MM.1S (cell line): ENCODE data around the gene ZBTB1.

Source experiments
- DNase-seq: peaks from one replicate; pipeline ENCODE4 v3.0.0-alpha.2; 2015
- H2AFZ ChIP-seq: fragments of 300-600 bp; sonication (generic); 2 replicates; pipeline ENCODE4 v1.6.0; 2016; ENCODE audit warnings: antibody characterized with exemption, low read length
- H3F3A ChIP-seq: fragments of 300-600 bp; sonication (generic); 2 replicates; pipeline ENCODE4 v1.6.1; 2016; ENCODE audit warnings: mild to moderate bottlenecking, antibody characterized with exemption, low read length, moderate library complexity, mixed read lengths; ENCODE audit not compliant: insufficient read depth
- H3K27ac ChIP-seq: fragments of 300-600 bp; sonication (generic); 2 replicates; pipeline ENCODE4 v1.5.1; 2016; ENCODE audit warnings: mild to moderate bottlenecking, low read length
- H3K27me3 ChIP-seq: fragments of 300-600 bp; sonication (generic); replicated peaks from 2 replicates; pipeline ENCODE4 v1.6.0; 2016; ENCODE audit warnings: low read length; ENCODE audit not compliant: insufficient read depth
- H3K36me3 ChIP-seq: fragments of 300-600 bp; sonication (generic); replicated peaks from 2 replicates; pipeline ENCODE4 v1.6.1; 2016; ENCODE audit warnings: mild to moderate bottlenecking, low read length, mixed read lengths; ENCODE audit not compliant: insufficient read depth
- H3K4me1 ChIP-seq: fragments of 300-600 bp; sonication (generic); 2 replicates; pipeline ENCODE4 v1.6.1; 2016; ENCODE audit warnings: low read length, mixed read lengths
- H3K4me2 ChIP-seq: fragments of 300-600 bp; sonication (generic); 2 replicates; pipeline ENCODE4 v1.6.0; 2016; ENCODE audit warnings: low read depth, low read length
- H3K4me3 ChIP-seq: fragments of 300-600 bp; sonication (generic); 2 replicates; pipeline ENCODE4 v1.5.1; 2016; ENCODE audit warnings: low read length, mixed read lengths
- H3K79me2 ChIP-seq: fragments of 300-600 bp; sonication (generic); 2 replicates; pipeline ENCODE4 v1.6.1; 2016; ENCODE audit warnings: mixed run types, low read length, mixed read lengths
- H3K9ac ChIP-seq: fragments of 300-600 bp; sonication (generic); 2 replicates; pipeline ENCODE4 v1.6.1; 2016; ENCODE audit warnings: low read length, mixed read lengths
- H3K9me2 ChIP-seq: fragments of 300-600 bp; sonication (generic); replicated peaks from 2 replicates; pipeline ENCODE4 v1.6.1; 2016; ENCODE audit warnings: mild to moderate bottlenecking, low read length, mixed read lengths; ENCODE audit not compliant: insufficient read depth
- H3K9me3 ChIP-seq: fragments of 300-600 bp; sonication (generic); replicated peaks from 2 replicates; pipeline ENCODE4 v1.6.1; 2016; ENCODE audit warnings: mild to moderate bottlenecking, low read length, mixed read lengths; ENCODE audit not compliant: insufficient read depth
- H4K20me1 ChIP-seq: fragments of 300-600 bp; sonication (generic); 2 replicates; pipeline ENCODE4 v1.6.1; 2016; ENCODE audit warnings: mild to moderate bottlenecking, low read length, moderate library complexity, mixed read lengths; ENCODE audit not compliant: insufficient read depth
- CTCF ChIP-seq: fragments of 300-600 bp; sonication (generic); IDR thresholded peaks from 2 replicates; pipeline ENCODE4 v1.5.1; 2016; ENCODE audit warnings: antibody characterized with exemption, low read length, mixed read lengths
- EZH2 ChIP-seq: fragments of 300-600 bp; sonication (generic); optimal IDR thresholded peaks from 2 replicates; pipeline ENCODE3; 2017; ENCODE audit warnings: low read depth, mild to moderate bottlenecking, antibody characterized with exemption, low read length, mixed read lengths
- EZH2phosphoT487 ChIP-seq: fragments of 300-600 bp; sonication (generic); IDR thresholded peaks from 2 replicates; pipeline ENCODE4 v1.6.1; 2018; ENCODE audit warnings: antibody characterized with exemption, low read length

Gene ZBTB1

DNA sequence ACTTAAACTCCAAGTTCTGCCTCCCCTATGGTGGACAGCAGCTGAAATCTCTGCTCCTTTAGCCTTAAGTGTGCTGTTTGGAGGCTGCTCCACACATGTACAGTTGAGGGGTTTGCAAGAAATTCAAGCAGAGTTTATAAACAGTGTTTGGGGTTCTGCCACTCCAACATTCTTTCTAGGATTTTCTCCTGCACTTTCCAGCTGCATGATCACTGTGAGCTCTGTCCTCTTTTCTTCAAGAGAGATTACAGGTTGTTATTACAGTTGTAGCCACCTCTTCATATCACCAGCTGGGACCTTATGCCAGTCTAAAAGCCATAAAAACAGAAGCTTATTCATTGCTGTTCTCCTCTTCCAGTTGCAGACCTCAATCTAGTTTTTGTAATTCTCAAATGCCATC lies 9.3 kb upstream of the ZBTB1 start:
- Histone ChIP-seq H3K4me2 (no peak overlapping the region), H3K9me2 (no peaks in the 10 kb centered on the region), H3K9ac (no peak overlapping the region), H3F3A (no peaks in the 10 kb centered on the region), H4K20me1 (no peaks in the 10 kb centered on the region), H3K27me3 (no peaks in the 10 kb centered on the region), H2AFZ (no peak overlapping the region), H3K27ac (no peak overlapping the region), H3K36me3 (no peaks in the 10 kb centered on the region; the same call in 1 of the 2 replicates), H3K9me3 (no peaks in the 10 kb centered on the region), H3K4me3 (no peak overlapping the region), H3K79me2 (peaks cover 13% of the 10 kb centered on the region), H3K4me1 (0 out of 2 replicates have a peak, but pooled peaks cover 2% of the 10 kb centered on the region)
- DNase-seq = no peak
- TF ChIP-seq EZH2 = no peak
- TF ChIP-seq CTCF = no peak
- no peak for TF ChIP-seq EZH2phosphoT487

GRCh38 chr14:64496764-64497163 lies 7.8 kb upstream of the ZBTB1 start:
- H3K79me2 ChIP-seq = peaks cover 28% of the 10 kb centered on the region
- no peaks in the 10 kb centered on the region for H4K20me1 ChIP-seq
- H3K4me2 ChIP-seq = no peak overlapping the region

GRCh38 chr14:64500088-64500487 lies 4.5 kb upstream of the ZBTB1 start:
- Histone ChIP-seq H3F3A (peaks cover 18% of the 10 kb centered on the region), H3K27me3 (no peaks in the 10 kb centered on the region), H2AFZ (no peak overlapping the region), H3K4me2 (no peak overlapping the region), H3K36me3 (no peaks in the 10 kb centered on the region; the same call in 1 of the 2 replicates), H3K4me1 (0 out of 2 replicates have a peak, but pooled peaks cover 2% of the 10 kb centered on the region), H3K4me3 (no peak overlapping the region), H3K27ac (no peak overlapping the region), H3K9ac (no peak overlapping the region), H3K79me2 (peaks cover 44% of the 10 kb centered on the region), H4K20me1 (no peaks in the 10 kb centered on the region), H3K9me3 (no peaks in the 10 kb centered on the region), H3K9me2 (no peaks in the 10 kb centered on the region)
- TF ChIP-seq CTCF = no peak
- TF ChIP-seq EZH2phosphoT487 = no peak
- TF ChIP-seq EZH2 = no peak
- DNase-seq = no peak

More at GRCh38 chr14:64496764-64497163, 7.8 kb upstream of the ZBTB1 start:
- no peak overlapping the region for H3K9ac ChIP-seq
- no peaks in the 10 kb centered on the region for H3K27me3 ChIP-seq
- no peaks in the 10 kb centered on the region for H3K9me2 ChIP-seq
- no peak overlapping the region for H2AFZ ChIP-seq
- H3K27ac ChIP-seq = no peak overlapping the region
- H3K4me3 ChIP-seq = no peak overlapping the region
- H3F3A ChIP-seq = peaks cover 4% of the 10 kb centered on the region; the same call in 1 of the 2 replicates
- H3K36me3 ChIP-seq = no peaks in the 10 kb centered on the region; the same call in 1 of the 2 replicates
- TF ChIP-seq EZH2phosphoT487 (no peak), CTCF (no peak), EZH2 (no peak)
- no peaks in the 10 kb centered on the region for H3K9me3 ChIP-seq
- no peak for DNase-seq
- H3K4me1 ChIP-seq = 0 out of 2 replicates have a peak, but pooled peaks cover 2% of the 10 kb centered on the region
